ENCODE data around the gene GNE.

Gene GNE

DNA sequence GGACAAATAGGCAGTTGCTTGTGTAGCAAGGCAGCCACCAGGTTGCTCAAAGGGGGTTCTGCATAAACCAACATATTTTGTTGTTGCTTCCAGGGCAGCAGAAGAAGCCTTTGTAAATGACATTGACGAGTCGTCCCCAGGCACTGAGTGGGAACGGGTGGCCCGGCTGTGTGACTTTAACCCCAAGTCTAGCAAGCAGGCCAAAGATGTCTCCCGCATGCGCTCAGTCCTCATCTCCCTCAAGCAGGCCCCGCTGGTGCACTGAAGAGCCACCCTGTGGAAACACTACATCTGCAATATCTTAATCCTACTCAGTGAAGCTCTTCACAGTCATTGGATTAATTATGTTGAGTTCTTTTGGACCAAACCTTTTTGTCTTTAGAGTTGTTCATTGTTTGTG, 46.7 kb downstream of the GNE start:
- Histone ChIP-seq H2AFZ (ENCODE audit: low read length, unreplicated experiment) (no peak overlapping the region), H3K27me3 (ENCODE audit: insufficient read depth, low read length) (no peaks in the 10 kb centered on the region), H3K4me1 (ENCODE audit: control insufficient read depth, insufficient read depth, low read length, unreplicated experiment) (peaks cover 30% of the 10 kb centered on the region), H3K27ac (ENCODE audit: low read depth, low read length) (no peak overlapping the region), H3K4me3 (ENCODE audit: low read depth, low read length) (no peak overlapping the region), H3K79me2 (ENCODE audit: control insufficient read depth, insufficient read depth, low read length, unreplicated experiment) (peaks cover 48% of the 10 kb centered on the region), H3K36me3 (ENCODE audit: insufficient read depth, low read length) (peaks cover 51% of the 10 kb centered on the region)

DNA sequence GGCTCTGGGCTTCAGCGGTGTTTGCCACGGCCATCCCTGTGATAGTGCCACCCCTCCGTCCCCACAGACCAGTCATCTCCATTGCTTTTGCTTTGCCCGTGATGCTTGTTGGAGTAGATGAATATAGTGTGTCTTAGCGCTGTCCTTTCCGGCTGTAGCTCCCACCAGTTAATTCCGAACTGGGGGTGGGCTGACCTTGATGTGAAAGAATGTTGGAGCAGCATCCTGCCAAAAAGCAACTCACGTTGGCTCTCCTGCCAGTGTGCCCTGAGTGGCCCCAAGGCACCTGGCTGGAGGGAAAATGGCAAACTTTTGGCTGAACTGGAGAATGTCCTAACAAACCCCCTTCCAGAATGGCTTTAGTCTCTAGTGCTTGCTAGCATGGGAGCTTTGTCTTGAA, 47.5 kb downstream of the GNE start:
- no peaks in the 10 kb centered on the region for H3K27me3 ChIP-seq (ENCODE audit: insufficient read depth, low read length)
- peaks cover 34% of the 10 kb centered on the region for H3K4me1 ChIP-seq (ENCODE audit: control insufficient read depth, insufficient read depth, low read length, unreplicated experiment)
- H3K27ac ChIP-seq (ENCODE audit: low read depth, low read length), result no peak overlapping the region
- no peak overlapping the region for H3K4me3 ChIP-seq (ENCODE audit: low read depth, low read length)
- H3K79me2 ChIP-seq (ENCODE audit: control insufficient read depth, insufficient read depth, low read length, unreplicated experiment), result peaks cover 53% of the 10 kb centered on the region
- no peak overlapping the region for H2AFZ ChIP-seq (ENCODE audit: low read length, unreplicated experiment)
- H3K36me3 ChIP-seq (ENCODE audit: insufficient read depth, low read length), result peaks cover 51% of the 10 kb centered on the region

GRCh38 chr9:36208521-36209253, 49.6 kb downstream of the GNE start:
- Histone ChIP-seq H3K79me2 (ENCODE audit: control insufficient read depth, insufficient read depth, low read length, unreplicated experiment) (peaks cover 61% of the 10 kb centered on the region), H2AFZ (ENCODE audit: low read length, unreplicated experiment) (no peak overlapping the region), H3K36me3 (ENCODE audit: insufficient read depth, low read length) (peaks cover 59% of the 10 kb centered on the region), H3K27ac (ENCODE audit: low read depth, low read length) (peak overlapping the region; percentile 83), H3K4me1 (ENCODE audit: control insufficient read depth, insufficient read depth, low read length, unreplicated experiment) (peaks cover 28% of the 10 kb centered on the region), H3K27me3 (ENCODE audit: insufficient read depth, low read length) (no peaks in the 10 kb centered on the region), H3K4me3 (ENCODE audit: low read depth, low read length) (0 out of 2 replicates have a peak overlapping the region, but pooled peaks have one; percentile 1)

DNA sequence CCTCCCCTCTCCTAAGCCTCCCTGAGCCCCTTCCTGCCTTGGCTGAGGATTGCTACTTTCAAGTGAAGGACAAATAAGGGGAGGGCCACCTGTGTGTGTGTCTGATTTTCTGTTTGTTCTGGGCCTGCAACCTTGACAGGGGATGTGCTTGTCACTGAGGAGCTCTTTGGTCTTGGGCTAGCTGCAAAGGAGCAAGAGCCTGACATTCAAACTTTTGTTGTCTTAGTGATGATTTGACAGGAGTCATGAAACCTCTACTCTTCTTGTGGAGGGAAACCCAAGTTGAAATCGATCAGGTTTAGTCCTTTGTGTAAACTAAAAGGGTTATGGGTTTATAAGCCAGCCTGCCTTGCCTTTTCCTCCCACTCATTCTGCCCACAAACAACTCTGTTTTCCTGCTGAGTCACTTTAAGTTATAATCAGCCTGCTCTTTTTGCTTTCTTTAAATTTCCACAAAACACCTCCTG, 50.7 kb downstream of the GNE start:
- peaks cover 54% of the 10 kb centered on the region for H3K36me3 ChIP-seq (ENCODE audit: insufficient read depth, low read length)
- peaks cover 63% of the 10 kb centered on the region for H3K79me2 ChIP-seq (ENCODE audit: control insufficient read depth, insufficient read depth, low read length, unreplicated experiment)
- peak overlapping the region; percentile 83 for H3K27ac ChIP-seq (ENCODE audit: low read depth, low read length)

GRCh38 chr9:36207016-36207415, 51.2 kb downstream of the GNE start:
- H2AFZ ChIP-seq (ENCODE audit: low read length, unreplicated experiment), result no peak overlapping the region
- peaks cover 60% of the 10 kb centered on the region for H3K79me2 ChIP-seq (ENCODE audit: control insufficient read depth, insufficient read depth, low read length, unreplicated experiment)
- peaks cover 55% of the 10 kb centered on the region for H3K36me3 ChIP-seq (ENCODE audit: insufficient read depth, low read length)

More for the DNA sequence above, 50.7 kb downstream of the GNE start:
- Histone ChIP-seq H3K4me1 (ENCODE audit: control insufficient read depth, insufficient read depth, low read length, unreplicated experiment) (peaks cover 28% of the 10 kb centered on the region), H3K27me3 (ENCODE audit: insufficient read depth, low read length) (no peaks in the 10 kb centered on the region), H2AFZ (ENCODE audit: low read length, unreplicated experiment) (no peak overlapping the region), H3K4me3 (ENCODE audit: low read depth, low read length) (0 out of 2 replicates have a peak overlapping the region, but pooled peaks have one; percentile 1)

DNA sequence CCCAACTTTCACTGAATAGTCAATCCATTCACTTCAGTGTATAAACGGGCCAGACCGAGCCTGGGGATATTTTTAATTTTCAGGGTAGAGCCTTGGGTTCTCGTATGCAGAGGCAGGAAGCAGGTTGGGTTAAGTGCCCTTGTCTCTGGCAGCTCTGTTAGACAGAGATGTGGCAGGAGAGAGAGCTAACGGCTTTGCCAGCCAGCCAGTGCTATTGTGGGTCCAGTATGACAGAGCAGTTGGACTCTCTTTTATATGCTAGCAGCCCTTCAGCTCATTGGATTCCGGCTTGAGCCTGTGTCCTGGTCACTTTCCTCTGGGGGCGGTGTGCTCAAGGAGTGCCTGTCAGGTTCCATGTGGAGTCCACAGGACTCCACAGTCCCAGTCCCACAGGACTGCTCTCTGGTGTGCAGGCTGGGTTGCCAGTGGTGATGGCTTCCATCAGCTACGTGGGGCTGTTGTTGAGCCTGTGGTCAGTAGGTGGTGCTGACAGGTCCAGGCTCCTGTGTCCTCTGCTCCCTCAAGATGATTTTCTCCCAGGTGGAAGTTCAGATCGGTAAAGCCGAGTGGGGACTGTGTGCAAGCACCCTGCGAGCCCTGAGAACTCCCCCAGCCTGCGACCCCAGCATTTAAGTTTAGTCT, 53.2 kb downstream of the GNE start:
- Histone ChIP-seq H2AFZ (ENCODE audit: low read length, unreplicated experiment) (no peak overlapping the region), H3K79me2 (ENCODE audit: control insufficient read depth, insufficient read depth, low read length, unreplicated experiment) (peaks cover 42% of the 10 kb centered on the region), H3K36me3 (ENCODE audit: insufficient read depth, low read length) (peaks cover 51% of the 10 kb centered on the region), H3K27ac (ENCODE audit: low read depth, low read length) (no peak overlapping the region), H3K4me1 (ENCODE audit: control insufficient read depth, insufficient read depth, low read length, unreplicated experiment) (peaks cover 28% of the 10 kb centered on the region), H3K4me3 (ENCODE audit: low read depth, low read length) (no peak overlapping the region), H3K27me3 (ENCODE audit: insufficient read depth, low read length) (no peaks in the 10 kb centered on the region)

More at GRCh38 chr9:36207016-36207415, 51.2 kb downstream of the GNE start:
- H3K4me3 ChIP-seq (ENCODE audit: low read depth, low read length), result 0 out of 2 replicates have a peak overlapping the region, but pooled peaks have one; percentile 1
- peak overlapping the region; percentile 83 for H3K27ac ChIP-seq (ENCODE audit: low read depth, low read length)
- peaks cover 28% of the 10 kb centered on the region for H3K4me1 ChIP-seq (ENCODE audit: control insufficient read depth, insufficient read depth, low read length, unreplicated experiment)
- H3K27me3 ChIP-seq (ENCODE audit: insufficient read depth, low read length), result no peaks in the 10 kb centered on the region

DNA sequence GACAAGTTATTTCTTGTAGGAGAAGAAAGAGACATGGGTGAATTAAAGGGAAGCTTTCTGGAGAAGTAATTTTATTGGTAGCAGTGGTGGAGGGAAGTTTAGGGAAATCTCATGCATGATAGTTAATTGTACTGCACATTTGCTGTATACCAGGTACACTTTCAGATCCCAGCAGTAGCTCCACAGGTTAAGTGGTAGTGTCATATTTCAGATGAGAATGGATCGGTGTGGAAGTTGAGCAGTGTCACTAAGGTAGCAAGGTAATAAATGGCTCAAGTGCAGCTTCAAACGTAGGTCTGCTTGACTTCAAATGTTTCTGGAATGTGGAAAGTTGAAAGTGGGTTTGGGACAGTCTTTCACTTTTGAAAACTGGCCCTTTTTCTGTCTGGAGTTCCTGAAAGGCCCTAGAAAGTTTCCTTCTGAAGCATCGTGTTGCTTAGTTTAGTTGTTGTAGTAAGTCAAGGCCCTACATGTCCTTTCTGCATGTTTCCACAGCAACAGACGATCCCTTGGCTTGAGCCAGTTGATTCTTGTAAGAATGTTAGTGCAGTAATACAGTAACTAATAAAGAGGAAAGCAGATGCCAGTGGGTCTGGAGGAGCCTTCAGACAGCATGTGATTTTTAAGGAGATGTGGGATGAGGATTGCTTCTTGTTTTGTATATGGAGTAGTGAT, 63.8 kb downstream of the GNE start:
- no peak overlapping the region for H2AFZ ChIP-seq (ENCODE audit: low read length, unreplicated experiment)
- peak overlapping the region; percentile 54 for H3K4me3 ChIP-seq (ENCODE audit: low read depth, low read length)
- no peaks in the 10 kb centered on the region for H3K27me3 ChIP-seq (ENCODE audit: insufficient read depth, low read length)
- peaks cover 68% of the 10 kb centered on the region for H3K79me2 ChIP-seq (ENCODE audit: control insufficient read depth, insufficient read depth, low read length, unreplicated experiment)
- no peak overlapping the region for H3K27ac ChIP-seq (ENCODE audit: low read depth, low read length)
- peaks cover 33% of the 10 kb centered on the region for H3K4me1 ChIP-seq (ENCODE audit: control insufficient read depth, insufficient read depth, low read length, unreplicated experiment)
- peaks cover 18% of the 10 kb centered on the region for H3K36me3 ChIP-seq (ENCODE audit: insufficient read depth, low read length)

DNA sequence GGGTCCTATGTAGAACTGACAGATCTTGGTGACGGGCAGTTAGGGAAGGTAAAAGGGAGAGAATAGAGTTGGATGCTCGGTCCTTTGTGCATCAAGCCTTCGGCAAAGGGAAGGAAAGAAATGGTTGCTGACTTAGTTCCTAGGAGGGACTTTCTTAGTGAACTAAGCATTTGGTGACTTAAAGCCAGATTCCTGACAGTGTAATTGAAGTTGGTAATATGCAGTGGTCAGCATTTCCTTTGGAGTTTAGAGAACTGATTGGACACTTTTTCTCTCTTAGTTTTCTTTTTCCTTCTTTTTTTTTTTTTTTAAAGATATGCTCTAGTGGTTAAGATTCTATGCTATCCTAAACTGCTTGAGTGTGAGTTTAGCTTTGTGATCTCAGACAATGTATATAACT, 65.2 kb downstream of the GNE start:
- Histone ChIP-seq H3K36me3 (ENCODE audit: insufficient read depth, low read length) (peaks cover 14% of the 10 kb centered on the region), H3K27ac (ENCODE audit: low read depth, low read length) (no peak overlapping the region), H3K79me2 (ENCODE audit: control insufficient read depth, insufficient read depth, low read length, unreplicated experiment) (peaks cover 62% of the 10 kb centered on the region), H3K27me3 (ENCODE audit: insufficient read depth, low read length) (no peaks in the 10 kb centered on the region), H3K4me3 (ENCODE audit: low read depth, low read length) (peak overlapping the region; percentile 95), H3K4me1 (ENCODE audit: control insufficient read depth, insufficient read depth, low read length, unreplicated experiment) (peaks cover 33% of the 10 kb centered on the region), H2AFZ (ENCODE audit: low read length, unreplicated experiment) (no peak overlapping the region)

- Histone ChIP-seq H2AFZ (ENCODE audit: low read length, unreplicated experiment) (no peak overlapping the region), H3K36me3 (ENCODE audit: insufficient read depth, low read length) (peaks cover 10% of the 10 kb centered on the region), H3K79me2 (ENCODE audit: control insufficient read depth, insufficient read depth, low read length, unreplicated experiment) (peaks cover 57% of the 10 kb centered on the region), H3K27me3 (ENCODE audit: insufficient read depth, low read length) (no peaks in the 10 kb centered on the region), H3K4me1 (ENCODE audit: control insufficient read depth, insufficient read depth, low read length, unreplicated experiment) (peaks cover 39% of the 10 kb centered on the region), H3K27ac (ENCODE audit: low read depth, low read length) (no peak overlapping the region), H3K4me3 (ENCODE audit: low read depth, low read length) (peak overlapping the region; percentile 95)
Observed at GRCh38 chr9:36192196-36192595, 66.1 kb downstream of the GNE start.

- Histone ChIP-seq H3K4me3 (ENCODE audit: low read depth, low read length) (peak overlapping the region; percentile 95), H3K79me2 (ENCODE audit: control insufficient read depth, insufficient read depth, low read length, unreplicated experiment) (peaks cover 52% of the 10 kb centered on the region), H2AFZ (ENCODE audit: low read length, unreplicated experiment) (no peak overlapping the region), H3K36me3 (ENCODE audit: insufficient read depth, low read length) (0 out of 2 replicates have a peak, but pooled peaks cover 7% of the 10 kb centered on the region), H3K4me1 (ENCODE audit: control insufficient read depth, insufficient read depth, low read length, unreplicated experiment) (peaks cover 40% of the 10 kb centered on the region), H3K27me3 (ENCODE audit: insufficient read depth, low read length) (no peaks in the 10 kb centered on the region), H3K27ac (ENCODE audit: low read depth, low read length) (peak overlapping the region; percentile 75; the same call in 1 of the 2 replicates)
Observed at GRCh38 chr9:36191686-36192085, 66.6 kb downstream of the GNE start.
